HepG2 (cell line): ENCODE data around the gene ADAM15.

ENCODE experiments used
- JUN ChIP-seq: sonication (generic); formaldehyde crosslinking; IDR thresholded peaks from 2 replicates; pipeline ENCODE4 v1.4.0; 2020; ENCODE audit warnings: mild to moderate bottlenecking, missing genetic modification reagents
- POLR2AphosphoS5 ChIP-seq: IDR thresholded peaks from 2 replicates; pipeline ENCODE4 v1.6.1; 2012; ENCODE audit warnings: low read depth, low read length
- YY1 ChIP-seq: IDR thresholded peaks from 2 replicates; pipeline ENCODE4 v1.6.1; 2011; ENCODE audit warnings: low read length, low read depth, moderate library complexity, mild to moderate bottlenecking; ENCODE audit not compliant: insufficient read depth, insufficient replicate concordance
- ZNF432 ChIP-seq: sonication (generic); formaldehyde crosslinking; IDR thresholded peaks from 2 replicates; pipeline ENCODE4 v1.5.0; 2020; ENCODE audit warnings: missing genetic modification reagents, mild to moderate bottlenecking, borderline replicate concordance
- TF ChIP-seq, protein P1 (sequence below): sonication (generic); formaldehyde crosslinking; IDR thresholded peaks from 2 replicates; pipeline ENCODE4 v1.5.0; 2020; ENCODE audit warnings: mild to moderate bottlenecking, missing genetic modification reagents, moderate library complexity
- TF ChIP-seq, protein P2 (sequence below): sonication (generic); formaldehyde crosslinking; IDR thresholded peaks from 2 replicates; pipeline ENCODE4 v1.5.0; 2020; ENCODE audit warnings: missing genetic modification reagents
- TF ChIP-seq, protein P3 (sequence below), 2 experiments: sonication (generic) in 1 of 2; formaldehyde crosslinking in 1 of 2; IDR thresholded peaks; 2 replicates each; pipeline versions ENCODE4 v1.5.1 to v1.6.1; 2011 to 2020; ENCODE audit warnings: borderline replicate concordance in 1 of 2, low read depth in 1 of 2, low read length in 1 of 2, mild to moderate bottlenecking in 1 of 2, missing genetic modification reagents in 1 of 2, moderate library complexity in 1 of 2

DNA sequence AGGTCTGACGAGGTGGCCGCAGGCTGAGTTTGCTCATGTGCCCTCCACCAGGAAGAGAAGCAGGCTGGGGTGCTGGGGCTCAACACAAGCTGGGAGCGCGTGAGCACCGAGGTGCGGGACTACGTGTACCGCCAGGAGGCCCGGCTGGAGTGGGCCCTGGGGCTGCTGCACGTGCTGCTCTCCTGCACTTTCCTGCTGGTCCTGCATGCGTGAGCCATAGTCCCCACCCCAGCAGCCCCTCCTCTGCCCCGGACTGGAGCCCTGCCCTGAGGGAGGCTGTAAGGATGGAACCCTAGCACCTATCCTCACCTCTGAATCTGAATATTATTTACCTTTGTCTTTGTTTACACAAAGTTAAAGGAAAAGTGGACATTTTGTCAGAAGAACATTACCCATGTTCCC is 7.8 kb upstream of the ADAM15 start:
- TF ChIP-seq POLR2AphosphoS5: no peak
- no peak for TF ChIP-seq YY1
- TF ChIP-seq ZNF432 (CRISPR knock-in tag): no peak
- TF ChIP-seq, protein P1, sequence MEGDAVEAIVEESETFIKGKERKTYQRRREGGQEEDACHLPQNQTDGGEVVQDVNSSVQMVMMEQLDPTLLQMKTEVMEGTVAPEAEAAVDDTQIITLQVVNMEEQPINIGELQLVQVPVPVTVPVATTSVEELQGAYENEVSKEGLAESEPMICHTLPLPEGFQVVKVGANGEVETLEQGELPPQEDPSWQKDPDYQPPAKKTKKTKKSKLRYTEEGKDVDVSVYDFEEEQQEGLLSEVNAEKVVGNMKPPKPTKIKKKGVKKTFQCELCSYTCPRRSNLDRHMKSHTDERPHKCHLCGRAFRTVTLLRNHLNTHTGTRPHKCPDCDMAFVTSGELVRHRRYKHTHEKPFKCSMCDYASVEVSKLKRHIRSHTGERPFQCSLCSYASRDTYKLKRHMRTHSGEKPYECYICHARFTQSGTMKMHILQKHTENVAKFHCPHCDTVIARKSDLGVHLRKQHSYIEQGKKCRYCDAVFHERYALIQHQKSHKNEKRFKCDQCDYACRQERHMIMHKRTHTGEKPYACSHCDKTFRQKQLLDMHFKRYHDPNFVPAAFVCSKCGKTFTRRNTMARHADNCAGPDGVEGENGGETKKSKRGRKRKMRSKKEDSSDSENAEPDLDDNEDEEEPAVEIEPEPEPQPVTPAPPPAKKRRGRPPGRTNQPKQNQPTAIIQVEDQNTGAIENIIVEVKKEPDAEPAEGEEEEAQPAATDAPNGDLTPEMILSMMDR (CRISPR knock-in tag): peak; percentile 10; the same call in 1 of the 2 replicates
- TF ChIP-seq, protein P2, sequence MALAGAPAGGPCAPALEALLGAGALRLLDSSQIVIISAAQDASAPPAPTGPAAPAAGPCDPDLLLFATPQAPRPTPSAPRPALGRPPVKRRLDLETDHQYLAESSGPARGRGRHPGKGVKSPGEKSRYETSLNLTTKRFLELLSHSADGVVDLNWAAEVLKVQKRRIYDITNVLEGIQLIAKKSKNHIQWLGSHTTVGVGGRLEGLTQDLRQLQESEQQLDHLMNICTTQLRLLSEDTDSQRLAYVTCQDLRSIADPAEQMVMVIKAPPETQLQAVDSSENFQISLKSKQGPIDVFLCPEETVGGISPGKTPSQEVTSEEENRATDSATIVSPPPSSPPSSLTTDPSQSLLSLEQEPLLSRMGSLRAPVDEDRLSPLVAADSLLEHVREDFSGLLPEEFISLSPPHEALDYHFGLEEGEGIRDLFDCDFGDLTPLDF (CRISPR knock-in tag): no peak
- TF ChIP-seq, protein P3, sequence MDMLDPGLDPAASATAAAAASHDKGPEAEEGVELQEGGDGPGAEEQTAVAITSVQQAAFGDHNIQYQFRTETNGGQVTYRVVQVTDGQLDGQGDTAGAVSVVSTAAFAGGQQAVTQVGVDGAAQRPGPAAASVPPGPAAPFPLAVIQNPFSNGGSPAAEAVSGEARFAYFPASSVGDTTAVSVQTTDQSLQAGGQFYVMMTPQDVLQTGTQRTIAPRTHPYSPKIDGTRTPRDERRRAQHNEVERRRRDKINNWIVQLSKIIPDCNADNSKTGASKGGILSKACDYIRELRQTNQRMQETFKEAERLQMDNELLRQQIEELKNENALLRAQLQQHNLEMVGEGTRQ (IDR thresholded peaks at IDR 0.05; ENCODE audit: low read depth, low read length): no peak
- TF ChIP-seq, protein P3 (CRISPR knock-in tag; IDR thresholded peaks at IDR 0.05; ENCODE audit: borderline replicate concordance): 0 out of 2 replicates have a peak, but pooled peaks have one; percentile 47
- TF ChIP-seq JUN: no peak
